CD4-positive, alpha-beta T cell (primary cell): ENCODE measurements around the gene TMEM184B. TPM values are rescaled to one million over a fixed set of nuclear protein-coding genes. Genes with fewer than 3 reads are reported as not detected.
A peak's percentile ranks its signal among the peaks of the same experiment; 100 is the strongest.

Source experiments
- ATAC-seq: fragments of 200-7000 bp; cut with Tn5 transposase; one replicate; pipeline ENCODE4 v1.10.0; 2022; ENCODE audit warnings: mild to moderate bottlenecking; ENCODE audit not compliant: poor library complexity
- CTCF ChIA-PET: fragments of 350-600 bp; sonication (Branson Sonifier 250); formaldehyde crosslinking; loops from one replicate; lab custom pipeline; 2021; ENCODE audit warnings: antibody characterized with exemption, inconsistent platforms; lab: Charles Lee
- POLR2A ChIA-PET: fragments of 350-600 bp; sonication (Branson Sonifier 250); formaldehyde crosslinking; loops from one replicate; lab custom pipeline; 2021; ENCODE audit warnings: antibody characterized with exemption, inconsistent platforms; lab: Charles Lee
- DNase-seq, 14 experiments: peaks; one replicate each; pipeline ENCODE4 v3.0.0-alpha.2; 2013 to 2020; ENCODE audit warnings: mixed read lengths in 2 of 14
- H3K27ac ChIP-seq, 2 donors: one replicate each; pipeline versions ENCODE4 v1.5.1 to v1.7.0; 2013; ENCODE audit warnings: low read length in 2 of 2, low read depth in 1 of 2, mild to moderate bottlenecking in 1 of 2
- H3K27me3 ChIP-seq, 2 experiments: 1 replicate in 1 of 2; 2 replicates in 1 of 2; pipeline versions ENCODE4 v1.6.1 to v1.7.0; 2013; ENCODE audit warnings: low read length in 2 of 2, control low read depth in 1 of 2, mild to moderate bottlenecking in 1 of 2, moderate library complexity in 1 of 2; ENCODE audit not compliant: insufficient read depth in 2 of 2, control insufficient read depth in 1 of 2
- H3K36me3 ChIP-seq: one replicate; pipeline ENCODE4 v1.6.1; 2013; ENCODE audit warnings: low read length, control low read depth; ENCODE audit not compliant: insufficient read depth
- H3K4me1 ChIP-seq: one replicate; pipeline ENCODE4 v1.6.1; 2013; ENCODE audit warnings: low read length, control low read depth; ENCODE audit not compliant: insufficient read depth
- H3K4me3 ChIP-seq: one replicate; pipeline ENCODE4 v1.5.1; 2013; ENCODE audit warnings: mild to moderate bottlenecking, low read length, moderate library complexity
- H3K9me3 ChIP-seq, 2 experiments: 1 replicate in 1 of 2; 2 replicates in 1 of 2; pipeline versions ENCODE4 v1.6.1 to v1.7.0; 2013; ENCODE audit warnings: low read length in 2 of 2, mild to moderate bottlenecking in 2 of 2, control low read depth in 1 of 2, moderate library complexity in 1 of 2; ENCODE audit not compliant: control insufficient read depth in 1 of 2, insufficient read depth in 1 of 2
- H3K27ac Mint-ChIP-seq: one replicate; pipeline ENCODE4 v1.8.0; 2020; ENCODE audit warnings: mixed read lengths
- H3K27me3 Mint-ChIP-seq: one replicate; pipeline ENCODE4 v1.8.0; 2021; ENCODE audit warnings: mixed read lengths
- H3K36me3 Mint-ChIP-seq: one replicate; pipeline ENCODE4 v1.8.0; 2021; ENCODE audit warnings: low read depth, mixed read lengths
- H3K4me1 Mint-ChIP-seq: one replicate; pipeline ENCODE4 v1.8.0; 2021; ENCODE audit warnings: low read depth, mixed read lengths
- H3K4me3 Mint-ChIP-seq: one replicate; pipeline ENCODE4 v1.8.0; 2020; ENCODE audit warnings: mild to moderate bottlenecking, mixed read lengths
- H3K9me3 Mint-ChIP-seq: one replicate; pipeline ENCODE4 v1.8.0; 2020; ENCODE audit warnings: mixed read lengths
- CTCF ChIP-seq: fragments of 200-600 bp; IDR thresholded peaks from one replicate; pipeline ENCODE4 v1.8.0; 2022; ENCODE audit warnings: antibody characterized with exemption, mild to moderate bottlenecking
- intact Hi-C, 2 experiments: fragments of 100-400 bp; cut with DNase I in 1 of 2; cut with micrococcal nuclease in 1 of 2; formaldehyde crosslinking; loops; one replicate each; pipeline versions ENCODE4 v1.15.1 to v1.9.0; 2023 to 2025; cut with DNase I, micrococcal nuclease
- total RNA-seq, 174 experiments: library from RNA in 2 of 174; stranded (reverse) in 2 of 174; gene quantifications; one replicate each; pipeline ENCODE4 v1.2.3 and lab custom pipeline; 2021 to 2026

TMEM184B gene
- total RNA-seq, 2 experiments from 2014 or later = 49.3 to 50.1 TPM

GRCh38 chr22:38318792-38319773, 46.3 kb upstream of the TMEM184B start:
- no peaks in the 10 kb centered on the region for H3K36me3 ChIP-seq
- Mint-ChIP-seq H3K4me3 (peak overlapping the region; percentile 89), H3K27ac (peak overlapping the region; percentile 99), H3K4me1 (peaks cover 33% of the 10 kb centered on the region), H3K27me3 (no peaks in the 10 kb centered on the region), H3K36me3 (peaks cover 8% of the 10 kb centered on the region), H3K9me3 (no peaks in the 10 kb centered on the region)
- no peak overlapping the region for H3K4me3 ChIP-seq
- DNase-seq = no peak
- POLR2A ChIA-PET = interaction anchor here (0.6 kb wide), 1 partner anchor 1093 kb away, joined by 3 read pairs; no protein-coding TSS in a partner anchor
- peaks cover 37% of the 10 kb centered on the region for H3K4me1 ChIP-seq
- CTCF ChIA-PET = no interaction called here
- no peak overlapping the region for H3K27ac ChIP-seq
- H3K27me3 ChIP-seq = no peaks in the 10 kb centered on the region
- TF ChIP-seq CTCF = no peak
- no peak for ATAC-seq
- H3K9me3 ChIP-seq = no peaks in the 10 kb centered on the region
- intact Hi-C loops = loop anchor here in 1 of 2 experiments (5.0 kb wide), 6 partner anchors 78 to 833 kb away; partner anchors contain the start of genes CBX6, CBX7, JOSD1 and MAFF

- peak in 2 of 14 experiments; percentile 53 to 63 for DNase-seq
- no peaks in the 10 kb centered on the region for H3K9me3 ChIP-seq
- POLR2A ChIA-PET = interaction anchor here (0.6 to 1.2 kb wide), 4 partner anchors 45 to 510 kb away, joined by 3 to 6 read pairs (median 3); partner anchors contain the start of gene TMEM184B
Measured at GRCh38 chr22:38317995-38318715, 45.3 kb upstream of the TMEM184B start.

More at GRCh38 chr22:38317995-38318715, 45.3 kb upstream of the TMEM184B start:
- H3K4me1 Mint-ChIP-seq = peaks cover 42% of the 10 kb centered on the region
- CTCF ChIA-PET = no interaction called here
- peaks cover 8% of the 10 kb centered on the region for H3K36me3 Mint-ChIP-seq
- no peaks in the 10 kb centered on the region for H3K9me3 Mint-ChIP-seq
- no peaks in the 10 kb centered on the region for H3K27me3 Mint-ChIP-seq
- H3K4me3 Mint-ChIP-seq = peak overlapping the region; percentile 90
- H3K4me1 ChIP-seq = peaks cover 46% of the 10 kb centered on the region
- H3K27ac ChIP-seq = peak overlapping the region; percentile 78 to 79
- no peaks in the 10 kb centered on the region for H3K36me3 ChIP-seq
- H3K27ac Mint-ChIP-seq = peak overlapping the region; percentile 99
- H3K27me3 ChIP-seq = no peaks in the 10 kb centered on the region
- H3K4me3 ChIP-seq = peak overlapping the region; percentile 67
- TF ChIP-seq CTCF = no peak
- no peak for ATAC-seq
- intact Hi-C loops = loop anchor here (1.0 to 5.0 kb wide), 8 partner anchors 45 to 834 kb away; partner anchors contain the start of genes TMEM184B (in 2 of the 2), CBX6 (in 1 of the 2), CBX7 (in 1 of the 2) and JOSD1 (in 1 of the 2)
